ENCODE measurements around the gene TESK2.

The TESK2 gene

DNA sequence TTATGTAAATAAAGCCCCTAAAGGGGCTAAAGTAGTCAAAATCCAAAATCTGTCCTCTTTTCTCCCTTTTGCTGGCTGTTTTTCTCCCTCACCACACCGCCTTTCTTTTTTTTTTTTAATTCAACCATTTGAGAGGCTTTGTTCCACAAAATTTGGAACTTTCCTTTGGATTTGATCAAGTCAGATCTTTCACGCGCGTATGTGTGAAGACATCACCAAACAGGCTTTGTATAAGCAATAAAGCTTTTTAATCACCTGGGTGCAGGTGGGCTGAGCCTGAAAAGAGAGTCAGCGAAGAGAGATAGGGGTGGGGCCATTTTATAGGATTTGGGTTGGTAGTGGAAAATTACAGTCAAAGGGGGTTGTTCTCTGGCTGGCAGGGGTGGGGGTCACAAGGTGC is 169.5 kb downstream of the TESK2 start:
- TF ChIP-seq, protein P1, sequence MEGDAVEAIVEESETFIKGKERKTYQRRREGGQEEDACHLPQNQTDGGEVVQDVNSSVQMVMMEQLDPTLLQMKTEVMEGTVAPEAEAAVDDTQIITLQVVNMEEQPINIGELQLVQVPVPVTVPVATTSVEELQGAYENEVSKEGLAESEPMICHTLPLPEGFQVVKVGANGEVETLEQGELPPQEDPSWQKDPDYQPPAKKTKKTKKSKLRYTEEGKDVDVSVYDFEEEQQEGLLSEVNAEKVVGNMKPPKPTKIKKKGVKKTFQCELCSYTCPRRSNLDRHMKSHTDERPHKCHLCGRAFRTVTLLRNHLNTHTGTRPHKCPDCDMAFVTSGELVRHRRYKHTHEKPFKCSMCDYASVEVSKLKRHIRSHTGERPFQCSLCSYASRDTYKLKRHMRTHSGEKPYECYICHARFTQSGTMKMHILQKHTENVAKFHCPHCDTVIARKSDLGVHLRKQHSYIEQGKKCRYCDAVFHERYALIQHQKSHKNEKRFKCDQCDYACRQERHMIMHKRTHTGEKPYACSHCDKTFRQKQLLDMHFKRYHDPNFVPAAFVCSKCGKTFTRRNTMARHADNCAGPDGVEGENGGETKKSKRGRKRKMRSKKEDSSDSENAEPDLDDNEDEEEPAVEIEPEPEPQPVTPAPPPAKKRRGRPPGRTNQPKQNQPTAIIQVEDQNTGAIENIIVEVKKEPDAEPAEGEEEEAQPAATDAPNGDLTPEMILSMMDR (IDR thresholded peaks at IDR 0.05) = no peak
- no peaks in the 10 kb centered on the region for H3K27me3 ChIP-seq (ENCODE audit: control insufficient read depth, insufficient read depth, low read length)
- no peak overlapping the region for H3K9ac ChIP-seq
- H3K27ac ChIP-seq = no peak overlapping the region
- no peak overlapping the region for H3K4me2 ChIP-seq (ENCODE audit: low read length)
- no peak overlapping the region for H3K4me3 ChIP-seq (ENCODE audit: low read depth, low read length)
- H3K4me1 ChIP-seq = no peaks in the 10 kb centered on the region
- no peaks in the 10 kb centered on the region for H3K36me3 ChIP-seq (ENCODE audit: control insufficient read depth, insufficient read depth, low read length)
- no peak overlapping the region for H2AFZ ChIP-seq
- no peaks in the 10 kb centered on the region for H3K79me2 ChIP-seq
- H3K9me3 ChIP-seq (ENCODE audit: control insufficient read depth, low read length) = no peaks in the 10 kb centered on the region

DNA sequence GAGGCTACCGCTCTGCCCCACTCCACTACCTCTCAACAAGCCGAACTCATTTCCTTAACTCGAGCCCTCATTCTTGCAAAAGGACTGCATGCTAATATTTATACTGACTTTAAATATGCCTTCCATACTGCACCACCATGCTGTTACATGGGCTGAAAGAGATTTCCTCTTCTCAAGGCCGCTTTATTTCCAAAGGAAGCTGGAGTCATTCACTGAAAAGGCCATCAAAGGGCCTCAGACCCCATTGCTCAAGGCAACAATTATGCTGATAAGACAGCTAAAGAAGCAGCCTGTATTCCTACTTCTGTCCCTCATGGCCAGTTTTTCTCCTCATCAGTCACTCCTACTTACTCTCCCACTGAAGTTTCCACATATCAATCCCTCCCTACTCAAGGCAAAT is 171.2 kb downstream of the TESK2 start:
- no peaks in the 10 kb centered on the region for H3K4me1 ChIP-seq
- H3K36me3 ChIP-seq (ENCODE audit: control insufficient read depth, insufficient read depth, low read length) = no peaks in the 10 kb centered on the region
- no peak overlapping the region for H3K4me2 ChIP-seq (ENCODE audit: low read length)
- H3K9ac ChIP-seq = no peak overlapping the region
- TF ChIP-seq, protein P1 (IDR thresholded peaks at IDR 0.05) = no peak
- H3K79me2 ChIP-seq = no peaks in the 10 kb centered on the region
- no peaks in the 10 kb centered on the region for H3K9me3 ChIP-seq (ENCODE audit: control insufficient read depth, low read length)
- H2AFZ ChIP-seq = no peak overlapping the region
- no peak overlapping the region for H3K27ac ChIP-seq
- no peaks in the 10 kb centered on the region for H3K27me3 ChIP-seq (ENCODE audit: control insufficient read depth, insufficient read depth, low read length)
- no peak overlapping the region for H3K4me3 ChIP-seq (ENCODE audit: low read depth, low read length)

DNA sequence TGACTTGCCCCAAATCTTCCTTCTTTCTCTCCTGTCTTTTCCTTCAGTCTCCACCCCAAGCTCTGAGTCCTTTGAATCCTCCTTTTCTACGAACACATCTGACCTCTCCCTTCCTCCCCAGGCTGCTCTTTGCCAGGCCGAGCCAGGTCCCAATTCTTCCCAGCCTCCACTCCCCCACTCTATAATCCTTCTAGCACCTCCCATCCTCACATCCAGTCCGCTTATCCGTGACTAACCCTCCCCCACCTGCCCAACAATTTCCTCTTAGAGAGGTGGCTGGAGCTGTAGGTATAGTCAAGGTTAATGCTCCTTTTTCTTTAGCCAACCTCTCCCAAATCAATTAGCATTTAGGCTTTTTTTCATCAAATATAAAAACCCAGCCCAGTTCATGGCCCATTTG is 173.8 kb downstream of the TESK2 start:
- TF ChIP-seq, protein P1 (IDR thresholded peaks at IDR 0.05) = no peak
- Histone ChIP-seq H3K79me2 (no peaks in the 10 kb centered on the region), H2AFZ (no peak overlapping the region)

DNA sequence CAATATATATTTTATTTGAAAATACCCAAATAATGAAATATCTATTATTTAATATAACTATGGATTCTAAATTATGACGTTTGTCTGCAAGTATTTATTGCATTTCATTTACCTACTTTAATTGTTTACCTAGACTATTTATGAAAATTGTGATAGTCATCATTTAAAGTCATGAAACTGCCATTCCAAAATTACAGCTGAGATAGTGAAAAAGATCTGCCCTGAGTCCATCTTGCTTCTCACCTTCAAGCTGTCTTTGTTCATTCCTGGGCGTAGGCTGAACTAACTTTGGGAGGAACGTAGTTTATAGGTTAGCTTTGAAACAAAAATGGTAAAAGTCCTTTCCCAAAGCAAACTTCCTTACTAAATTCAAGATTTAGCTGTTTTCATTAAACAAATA is 176.7 kb downstream of the TESK2 start:
- TF ChIP-seq, protein P1 (IDR thresholded peaks at IDR 0.05) = no peak
- Histone ChIP-seq H3K27me3 (ENCODE audit: control insufficient read depth, insufficient read depth, low read length) (no peaks in the 10 kb centered on the region), H3K36me3 (ENCODE audit: control insufficient read depth, insufficient read depth, low read length) (no peaks in the 10 kb centered on the region), H3K4me3 (ENCODE audit: low read depth, low read length) (no peak overlapping the region), H3K4me2 (ENCODE audit: low read length) (no peak overlapping the region), H3K9me3 (ENCODE audit: control insufficient read depth, low read length) (no peaks in the 10 kb centered on the region), H3K9ac (no peak overlapping the region), H3K79me2 (no peaks in the 10 kb centered on the region), H3K27ac (no peak overlapping the region), H2AFZ (no peak overlapping the region), H3K4me1 (no peaks in the 10 kb centered on the region)

More for the DNA sequence above, 173.8 kb downstream of the TESK2 start:
- Histone ChIP-seq H3K27me3 (ENCODE audit: control insufficient read depth, insufficient read depth, low read length) (no peaks in the 10 kb centered on the region), H3K4me1 (no peaks in the 10 kb centered on the region), H3K4me2 (ENCODE audit: low read length) (no peak overlapping the region), H3K9ac (no peak overlapping the region), H3K4me3 (ENCODE audit: low read depth, low read length) (no peak overlapping the region), H3K9me3 (ENCODE audit: control insufficient read depth, low read length) (no peaks in the 10 kb centered on the region), H3K36me3 (ENCODE audit: control insufficient read depth, insufficient read depth, low read length) (no peaks in the 10 kb centered on the region), H3K27ac (no peak overlapping the region)

DNA sequence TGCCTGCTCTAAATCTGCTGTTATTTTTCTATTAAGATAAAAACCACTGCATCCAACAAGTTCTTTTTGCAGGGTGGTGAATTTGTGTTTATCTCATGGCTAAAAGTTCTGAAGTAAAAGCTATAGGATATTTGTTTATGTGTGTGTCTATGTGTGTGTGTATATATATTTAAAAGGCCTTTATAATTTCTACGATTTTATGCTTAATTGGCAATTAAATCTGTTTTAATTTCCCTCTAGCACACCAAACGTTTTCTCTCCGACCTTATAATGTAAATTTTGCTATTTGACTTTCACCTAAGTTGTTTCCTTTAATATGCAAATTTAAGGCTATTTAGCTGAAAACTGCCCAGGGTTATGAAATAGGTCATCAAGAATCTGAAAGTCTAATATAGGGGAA is 184.1 kb downstream of the TESK2 start:
- H2AFZ ChIP-seq = no peak overlapping the region
- H3K36me3 ChIP-seq (ENCODE audit: control insufficient read depth, insufficient read depth, low read length) = no peaks in the 10 kb centered on the region

More for the DNA sequence above, 184.1 kb downstream of the TESK2 start:
- Histone ChIP-seq H3K9me3 (ENCODE audit: control insufficient read depth, low read length) (no peaks in the 10 kb centered on the region), H3K4me1 (peaks cover 3% of the 10 kb centered on the region), H3K27me3 (ENCODE audit: control insufficient read depth, insufficient read depth, low read length) (no peaks in the 10 kb centered on the region), H3K27ac (no peak overlapping the region), H3K9ac (no peak overlapping the region), H3K79me2 (no peaks in the 10 kb centered on the region), H3K4me3 (ENCODE audit: low read depth, low read length) (no peak overlapping the region), H3K4me2 (ENCODE audit: low read length) (no peak overlapping the region)
- TF ChIP-seq, protein P1 (IDR thresholded peaks at IDR 0.05) = no peak
